Stimulated activated CD4-positive, alpha-beta T cell treated with anti-CD3 and anti-CD28 coated beads, Interleukin-2, amount 100 ng/mL, for 48 hours (primary cell): ENCODE data around the gene DSCAM.

ENCODE experiments used
- DNase-seq, 2 donors: peaks; one replicate each; pipeline ENCODE4 v3.0.0-alpha.2; 2020

DSCAM gene

DNA sequence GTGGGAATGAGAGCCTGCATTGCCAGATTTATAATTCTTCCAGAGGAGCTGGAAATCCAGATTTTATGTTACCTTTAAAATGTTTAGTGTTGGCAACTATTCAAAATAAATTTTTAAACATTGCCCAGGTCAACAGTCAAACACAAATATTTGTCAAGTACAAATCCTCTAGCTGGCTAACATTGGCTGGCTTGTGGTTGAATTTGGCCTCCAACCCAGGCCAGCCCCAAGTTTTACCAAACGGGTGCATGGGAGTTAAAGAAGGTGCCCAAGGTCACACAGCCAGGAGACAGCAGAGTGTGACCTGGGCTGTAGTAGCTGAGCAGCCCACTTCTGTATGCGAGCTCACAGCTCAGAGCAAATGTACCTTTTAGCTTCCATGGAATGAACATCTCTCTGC lies 240.6 kb downstream of the DSCAM start:
- no peak for DNase-seq

DNA sequence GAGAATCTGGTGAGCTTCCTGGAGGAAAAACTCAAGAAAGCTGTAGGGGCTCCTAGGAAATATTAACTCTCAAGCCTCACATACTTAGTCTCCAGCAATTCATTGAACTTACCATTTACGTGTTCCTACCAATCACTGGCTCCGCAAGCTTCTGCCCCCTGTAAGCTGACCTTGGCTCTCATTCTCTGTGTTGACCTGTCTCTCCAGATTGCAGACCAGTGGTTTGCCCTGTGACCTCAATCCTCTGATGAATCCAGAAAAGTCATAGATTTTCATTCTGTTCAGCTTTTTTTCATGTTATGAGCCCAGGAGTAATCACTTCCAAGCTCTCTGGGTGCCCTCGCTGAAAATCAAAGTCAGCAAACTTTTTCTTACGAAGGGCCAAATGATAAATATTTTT lies 241.9 kb downstream of the DSCAM start:
- DNase-seq = no peak

DNA sequence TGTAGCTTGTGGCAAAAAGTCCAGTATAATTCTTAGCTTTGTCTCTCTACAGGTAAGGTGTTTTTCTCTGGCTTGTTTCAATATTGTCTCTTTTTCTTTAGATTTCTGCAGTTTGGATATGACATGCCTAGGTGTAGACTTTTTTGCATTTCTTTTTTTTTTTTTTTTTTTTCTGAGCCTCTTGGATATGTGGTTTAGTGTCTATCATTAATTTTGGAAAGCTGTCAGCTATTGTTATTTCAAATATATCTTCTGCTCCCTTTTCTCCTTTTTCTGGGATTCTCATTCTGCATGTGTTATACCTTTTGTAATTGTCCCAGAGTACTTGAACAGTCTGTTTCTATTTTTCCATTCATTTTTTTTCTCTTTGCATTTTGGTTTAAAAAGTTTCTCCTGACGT lies 243.2 kb downstream of the DSCAM start:
- DNase-seq = no peak

DNA sequence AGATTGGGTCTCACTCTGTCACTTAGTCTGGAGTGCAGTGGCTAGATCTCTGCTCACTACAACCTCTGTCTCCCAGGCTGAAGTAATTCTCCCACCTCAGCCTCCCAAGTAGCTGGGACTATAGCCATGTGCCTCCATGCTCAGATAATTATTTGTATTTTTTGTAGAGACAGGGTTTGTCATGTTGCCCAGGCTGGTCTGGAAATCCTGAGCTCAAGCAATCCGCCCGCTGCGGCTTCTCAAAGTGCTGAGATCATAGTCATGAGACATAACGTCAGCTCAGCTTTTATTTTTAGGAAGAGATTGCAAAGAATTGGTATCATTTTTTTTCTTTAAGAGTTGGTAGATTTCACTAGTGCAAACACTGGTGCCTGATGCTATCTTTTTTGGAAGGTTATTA lies 244.9 kb downstream of the DSCAM start:
- no peak for DNase-seq

DNA sequence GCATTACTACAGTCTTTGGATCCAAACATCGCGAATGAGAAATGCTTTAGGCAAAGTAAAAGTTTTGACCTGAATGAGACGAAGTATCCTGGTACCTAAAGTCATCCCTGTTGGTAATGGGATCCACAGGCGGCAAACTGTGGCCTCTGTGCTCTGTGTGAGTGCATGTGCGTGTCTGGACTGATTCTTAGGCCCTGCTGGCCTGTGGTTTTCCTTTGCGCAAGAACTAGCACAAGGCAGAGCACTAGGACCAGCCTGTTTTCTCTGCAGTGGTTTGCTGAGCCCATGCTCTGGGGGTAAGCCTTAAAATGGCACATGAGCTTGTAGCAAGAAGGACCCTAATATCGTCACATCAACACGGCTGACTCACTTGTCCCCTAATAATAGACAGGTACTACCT lies 251.2 kb downstream of the DSCAM start:
- DNase-seq = no peak

DNA sequence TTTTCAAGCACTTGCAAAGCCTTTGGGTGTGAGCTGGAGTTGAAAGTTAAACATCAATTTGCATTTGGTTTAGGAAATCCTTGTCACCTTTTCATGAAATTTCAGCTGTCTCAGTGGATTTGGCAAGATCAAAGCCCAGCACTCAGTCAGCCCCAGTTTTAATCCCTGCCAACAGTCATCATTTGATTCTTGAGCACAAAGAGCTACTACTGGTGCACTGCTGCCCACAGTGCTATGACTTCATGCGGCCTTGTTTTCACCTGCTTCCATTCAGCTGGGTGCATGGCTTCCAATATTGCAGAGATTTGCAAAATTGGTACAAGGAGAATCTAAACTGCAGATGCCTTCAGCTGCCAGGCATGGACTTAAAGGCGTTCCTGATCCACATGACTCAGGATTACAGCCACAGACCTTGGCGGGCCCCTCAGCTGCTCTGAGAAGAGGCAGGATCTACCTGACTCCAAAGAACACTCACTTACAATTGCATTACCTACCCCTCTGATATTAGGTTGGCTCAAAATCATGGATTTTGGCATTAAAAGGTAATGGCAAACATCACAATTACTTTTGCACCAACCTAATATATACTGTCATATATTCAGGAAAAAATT lies 259.1 kb downstream of the DSCAM start:
- no peak for DNase-seq

DNA sequence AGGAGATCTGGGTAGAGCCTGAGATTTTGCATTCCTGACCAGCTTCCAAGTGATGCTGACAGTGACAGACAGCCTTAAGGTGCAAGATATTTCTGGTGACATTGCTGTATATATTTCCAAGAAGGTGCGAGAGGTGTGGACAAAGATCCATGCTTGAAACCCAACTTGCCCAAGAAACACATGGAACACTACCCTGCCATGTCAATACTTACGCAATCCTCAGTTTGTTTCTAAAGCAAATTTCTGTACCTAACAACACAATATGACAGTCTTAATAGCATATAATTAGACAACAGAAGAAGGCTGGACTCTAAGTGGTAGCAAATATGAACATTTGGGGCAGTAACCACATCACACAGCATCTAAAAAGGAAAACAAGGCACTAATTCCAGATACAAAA lies 260.4 kb downstream of the DSCAM start:
- no peak for DNase-seq

DNA sequence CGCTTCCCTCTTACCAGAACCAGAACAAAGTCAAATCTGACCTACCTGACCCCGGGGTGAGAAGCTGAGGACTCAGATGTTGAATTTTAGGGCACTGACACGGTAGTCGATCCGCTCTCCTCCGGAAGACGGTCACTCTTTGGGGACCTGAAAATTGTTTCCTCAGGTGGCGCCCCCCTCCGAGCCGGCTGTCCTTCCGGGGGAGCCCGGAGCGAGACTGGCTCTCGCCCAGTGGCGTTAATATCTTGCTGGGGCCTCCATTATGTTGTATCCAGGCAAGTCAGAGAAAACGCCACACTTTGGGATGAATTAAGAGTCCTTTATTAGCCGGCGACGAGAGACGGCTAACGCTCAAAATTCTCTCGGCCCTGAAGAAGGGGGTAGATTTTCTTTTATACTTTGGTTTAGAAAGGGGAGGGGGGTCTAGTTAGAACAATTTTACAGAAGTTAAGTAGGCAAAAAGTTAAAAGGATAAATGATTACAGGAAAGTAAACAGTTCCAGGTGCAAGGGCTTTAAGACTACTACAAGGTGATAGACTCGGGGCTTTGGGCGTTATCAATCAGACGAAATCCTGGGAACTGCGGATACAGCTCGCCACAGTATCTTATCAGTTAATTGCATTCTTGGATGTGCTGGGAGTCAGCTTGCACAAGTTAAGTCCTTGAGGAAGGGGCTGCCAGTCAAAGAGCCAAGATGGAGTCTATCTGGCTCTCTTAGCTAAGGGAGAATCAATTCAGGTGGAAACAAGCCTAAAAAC lies 269.5 kb downstream of the DSCAM start:
- no peak for DNase-seq

DNA sequence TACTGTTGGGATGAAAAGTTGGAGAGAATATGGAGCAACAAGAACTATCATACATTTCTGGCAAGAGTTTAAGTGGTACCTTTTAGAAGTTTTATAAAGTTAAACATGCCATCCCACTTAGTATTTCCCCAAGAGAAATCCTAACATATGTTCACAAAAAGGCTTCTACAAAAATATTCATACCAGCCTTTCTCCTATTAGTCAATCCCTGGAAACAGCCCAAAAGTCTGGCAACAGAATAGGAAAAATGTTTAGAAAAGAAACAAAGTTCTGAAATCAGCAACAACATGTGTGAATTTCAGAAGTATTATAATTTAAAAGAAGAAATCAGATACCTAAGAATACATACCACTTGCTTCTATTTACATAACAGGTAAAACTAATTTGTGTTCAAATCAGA lies 271.0 kb downstream of the DSCAM start:
- DNase-seq = no peak

DNA sequence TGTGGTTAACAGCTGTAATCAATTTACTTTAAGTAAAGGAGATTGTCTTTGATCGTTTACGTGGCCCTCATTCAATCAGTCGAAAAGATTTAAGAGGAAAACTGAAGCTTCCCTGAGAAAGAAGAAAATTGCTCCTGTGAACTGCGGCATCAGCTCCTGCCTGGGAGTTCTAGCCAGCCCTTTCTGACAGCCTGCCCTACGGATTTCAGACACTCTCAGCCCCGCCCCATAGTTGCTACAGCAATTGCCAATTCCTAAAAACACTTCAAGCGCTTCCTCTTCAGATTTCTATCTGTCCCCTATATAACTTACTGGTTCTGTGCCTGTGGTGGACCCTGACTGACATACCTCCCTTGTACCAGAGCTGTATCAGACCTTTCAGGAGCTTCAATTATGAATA lies 277.6 kb downstream of the DSCAM start:
- DNase-seq = no peak

DNA sequence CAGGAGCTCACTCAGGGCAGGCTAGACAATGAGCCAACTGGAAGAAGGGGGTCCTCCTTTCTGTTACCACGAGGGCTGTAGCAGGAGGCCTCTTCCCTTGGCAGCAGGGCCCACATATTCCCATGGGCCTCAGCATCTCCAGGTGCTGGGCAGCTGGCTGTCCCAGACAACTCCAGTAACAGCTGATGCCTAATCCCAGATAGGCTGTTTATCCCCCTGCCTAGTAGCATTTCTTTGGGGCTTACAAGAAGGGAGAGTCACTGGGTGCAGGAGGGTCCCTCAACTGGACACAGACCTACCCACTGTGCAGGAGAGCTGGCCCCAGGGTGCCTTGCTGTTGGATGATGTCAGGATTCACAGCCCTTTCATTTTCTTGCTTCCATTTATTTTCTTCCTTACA lies 278.2 kb downstream of the DSCAM start:
- DNase-seq = no peak

DNA sequence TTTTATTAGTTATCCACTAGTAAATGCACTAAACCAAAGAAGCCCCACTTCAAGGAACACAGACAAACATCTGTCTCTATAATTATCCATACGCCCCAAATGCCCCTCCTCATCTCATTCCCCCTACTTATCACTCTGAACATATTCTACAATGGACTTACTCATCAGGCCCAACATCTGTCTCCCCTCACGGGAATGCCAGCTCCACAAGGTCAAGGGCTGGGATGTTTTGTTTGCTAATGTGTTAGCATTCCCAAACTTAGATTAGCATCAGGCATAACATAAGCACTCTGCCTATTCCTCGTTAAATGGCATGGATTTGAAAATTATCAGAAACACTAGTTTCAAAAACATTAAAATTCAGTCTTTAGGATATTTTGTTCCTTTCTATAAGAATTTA lies 279.5 kb downstream of the DSCAM start:
- no peak for DNase-seq

DNA sequence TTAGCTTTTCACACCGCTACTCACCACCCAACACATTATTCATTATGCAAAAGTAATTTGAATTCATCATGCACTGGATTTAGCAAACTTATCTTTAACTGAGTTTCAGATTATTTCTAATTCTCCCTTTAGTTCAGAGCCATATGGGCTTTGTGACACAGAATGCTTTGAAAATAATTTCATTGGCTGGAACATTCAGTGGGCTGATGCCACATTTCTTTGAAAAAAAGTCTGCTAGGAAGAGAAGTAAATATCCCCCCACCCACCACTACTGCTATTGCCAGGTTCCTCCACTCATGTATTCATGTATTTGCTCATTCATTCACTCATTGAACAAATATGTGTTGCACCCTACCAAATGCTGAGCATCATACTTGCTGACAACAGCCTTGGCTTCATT lies 280.5 kb downstream of the DSCAM start:
- DNase-seq = no peak

DNA sequence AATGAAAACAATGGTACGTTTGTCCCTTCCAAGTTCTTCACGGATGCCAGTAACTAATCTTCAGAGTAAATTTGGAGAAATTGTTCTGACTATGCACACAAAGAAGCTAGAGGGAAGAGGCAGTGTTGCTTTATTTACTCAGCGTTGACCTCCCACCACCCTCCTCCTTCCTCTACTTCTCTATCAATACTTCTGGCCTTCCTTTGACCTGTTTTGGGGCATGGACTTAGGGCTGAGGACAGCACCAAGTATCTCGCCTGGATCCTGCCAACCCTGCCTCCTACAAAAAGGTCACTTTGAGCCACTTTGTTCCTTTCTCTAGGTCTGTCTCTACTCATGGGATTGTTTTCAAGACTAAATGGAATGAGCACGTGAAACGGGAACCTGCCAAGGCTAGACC lies 282.6 kb downstream of the DSCAM start:
- no peak for DNase-seq

DNA sequence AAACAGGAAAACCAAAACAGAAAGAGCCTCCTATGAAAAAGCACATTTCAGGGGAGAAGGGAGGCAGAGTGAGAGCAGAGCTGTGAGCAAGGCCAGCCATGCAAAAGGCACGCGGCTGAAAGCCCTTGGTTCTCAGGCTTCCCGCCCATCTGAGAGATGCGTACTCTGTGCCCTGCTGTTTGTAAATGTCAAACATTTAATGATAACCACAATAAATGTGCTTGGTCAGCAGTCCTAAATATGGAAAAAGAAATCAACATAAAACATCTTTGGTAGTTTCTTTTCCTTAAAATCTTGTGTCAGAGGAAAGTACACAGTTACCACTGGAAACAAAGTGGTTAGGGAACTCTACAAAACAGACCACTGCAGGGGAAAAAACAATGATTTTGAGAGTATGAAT lies 283.1 kb downstream of the DSCAM start:
- no peak for DNase-seq

DNA sequence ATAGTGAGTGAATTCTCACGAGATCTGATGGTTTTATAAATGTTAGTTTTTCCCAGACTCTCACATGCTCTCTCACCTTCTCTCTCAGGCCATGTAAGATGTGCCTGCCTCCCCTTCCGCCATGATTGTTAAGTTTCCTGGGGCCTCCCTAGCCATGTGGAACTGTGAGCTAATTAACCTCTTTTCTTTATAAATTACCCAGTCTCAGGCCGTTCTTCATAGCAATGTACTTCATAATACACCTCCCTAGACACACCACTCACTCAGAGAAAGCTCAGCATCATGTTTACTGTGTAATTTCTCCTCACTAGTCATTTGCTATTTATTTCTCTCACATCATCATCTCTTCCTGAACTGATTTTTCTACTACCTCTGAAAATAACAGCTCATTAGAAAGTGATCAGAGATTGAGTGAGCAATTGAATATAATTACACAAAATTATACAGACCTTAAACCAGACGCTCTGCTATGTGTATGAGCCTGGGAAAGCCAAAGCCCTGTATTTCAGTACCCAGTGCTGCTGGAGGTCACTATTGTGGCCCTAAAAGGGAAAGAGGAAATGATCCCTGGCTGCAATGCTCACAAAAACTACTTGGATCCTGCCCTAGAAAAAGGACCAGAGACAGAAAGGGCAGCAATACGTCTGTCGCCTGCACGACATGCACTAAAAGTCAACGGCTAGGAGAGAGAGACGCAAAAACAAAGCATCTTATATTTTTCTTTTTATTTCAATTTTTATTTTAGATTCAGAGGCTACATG lies 284.5 kb downstream of the DSCAM start:
- no peak for DNase-seq

DNA sequence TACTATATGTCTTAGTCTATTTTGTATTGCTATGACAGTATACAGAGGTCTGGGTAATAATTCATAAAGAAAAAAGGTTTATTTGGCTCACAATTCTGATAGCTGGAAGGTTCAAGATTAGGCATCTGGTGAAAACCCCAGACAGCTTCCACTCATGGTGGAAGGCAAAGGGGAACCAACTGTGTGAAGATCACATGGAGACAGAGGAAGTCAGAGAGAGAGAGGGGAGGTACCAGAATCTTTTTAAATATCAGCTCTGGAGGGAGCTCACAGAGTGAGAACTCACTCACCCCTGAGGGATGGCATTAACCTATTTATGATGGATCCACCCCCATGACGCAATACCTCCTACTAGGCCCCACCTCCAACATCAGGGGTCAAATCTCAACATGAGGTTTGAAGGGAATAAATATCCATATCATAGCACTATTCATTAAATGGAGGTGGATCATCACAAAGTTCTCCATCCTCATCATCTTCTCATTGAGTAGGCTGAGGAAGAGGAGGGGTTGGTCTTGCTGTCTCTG lies 290.5 kb downstream of the DSCAM start:
- DNase-seq = no peak

DNA sequence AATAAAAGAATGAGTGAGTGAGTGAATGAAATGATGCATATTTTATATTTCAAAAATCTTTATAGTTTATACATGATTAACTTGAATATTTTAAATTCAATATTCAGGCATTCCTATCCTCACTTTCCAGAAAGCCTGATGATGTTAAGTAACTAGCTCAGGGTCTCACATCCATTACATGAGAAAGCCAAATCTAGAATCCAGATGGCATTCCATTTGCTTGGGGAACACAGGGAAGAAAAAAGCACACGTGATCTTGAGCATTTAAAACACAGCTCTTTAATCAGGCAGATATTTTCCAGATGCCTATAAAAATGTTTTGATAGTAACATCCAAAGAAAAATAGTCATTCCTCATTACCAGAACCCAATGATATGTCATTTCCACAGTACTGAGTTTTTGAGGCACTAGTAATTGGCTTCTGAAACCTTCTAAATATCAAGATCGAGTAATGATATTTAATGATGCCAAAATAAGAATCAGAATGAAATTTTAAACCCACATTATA lies 291.9 kb downstream of the DSCAM start:
- no peak for DNase-seq

DNA sequence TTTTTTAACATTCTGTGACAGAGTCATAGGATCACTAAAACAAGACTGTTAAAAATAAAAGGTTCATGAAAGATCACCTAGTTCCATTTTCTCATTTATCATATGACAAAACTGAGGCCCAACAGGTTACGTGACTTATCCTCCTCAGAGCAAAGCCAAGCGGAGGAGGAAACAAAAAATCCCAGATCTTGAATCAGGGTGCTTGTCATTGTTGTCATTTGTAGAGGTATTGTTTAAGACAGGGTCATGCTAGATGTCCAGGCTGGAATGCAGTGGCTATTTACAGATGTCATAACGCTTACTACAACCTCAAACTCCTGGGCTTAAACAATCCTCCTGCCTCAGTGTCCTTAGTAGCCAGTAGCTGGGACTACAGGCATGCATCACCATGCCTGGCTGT lies 293.2 kb downstream of the DSCAM start:
- DNase-seq = no peak

DNA sequence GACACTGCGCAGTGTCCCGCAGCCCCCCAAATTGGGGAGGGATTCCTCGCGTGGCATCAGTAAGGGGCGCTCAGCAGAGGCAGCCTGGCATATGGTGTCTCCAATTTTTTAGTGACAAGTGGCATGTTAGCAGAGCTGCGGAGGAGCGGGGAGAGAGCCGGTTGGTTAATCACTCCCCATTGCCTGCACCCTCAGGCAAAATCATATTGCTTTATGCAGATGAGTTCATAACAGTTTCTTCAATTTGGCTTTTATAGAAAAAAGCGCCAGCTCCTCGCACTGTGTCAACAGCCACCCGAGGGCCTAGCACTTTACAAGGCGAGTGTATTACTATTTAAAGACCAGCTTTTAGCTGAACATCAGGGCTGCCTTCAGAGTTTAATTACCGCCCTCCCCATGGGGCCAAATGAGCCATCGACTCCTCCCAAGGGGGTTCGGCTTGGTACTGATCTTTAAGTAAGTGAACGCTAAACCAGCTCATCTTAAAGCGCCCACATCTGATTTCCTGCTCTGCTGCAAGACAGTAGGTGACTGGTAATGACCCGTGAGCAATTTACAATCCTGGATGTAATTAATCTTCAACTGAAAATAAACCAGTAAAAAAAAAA lies 298.9 kb downstream of the DSCAM start:
- no peak for DNase-seq

DNA sequence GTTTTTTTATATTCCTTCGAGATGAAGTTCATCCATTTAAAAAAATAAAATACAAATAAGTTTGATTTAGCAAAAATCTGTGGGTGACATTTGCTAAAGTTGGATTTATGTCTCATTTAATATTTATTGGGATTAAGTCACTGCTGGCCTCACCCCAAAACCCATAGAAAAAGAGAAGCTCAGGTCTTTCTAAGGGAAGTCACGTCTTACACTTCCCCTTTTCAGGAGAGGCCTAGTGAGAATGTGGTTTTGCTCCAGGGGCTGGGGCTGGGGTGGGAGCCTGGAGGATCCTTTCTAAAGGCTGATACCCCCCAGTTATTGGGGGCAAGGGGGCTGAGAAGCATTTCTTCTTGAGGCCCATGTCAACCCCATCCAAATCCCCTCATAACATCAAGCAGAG lies 300.3 kb downstream of the DSCAM start:
- no peak for DNase-seq

DNA sequence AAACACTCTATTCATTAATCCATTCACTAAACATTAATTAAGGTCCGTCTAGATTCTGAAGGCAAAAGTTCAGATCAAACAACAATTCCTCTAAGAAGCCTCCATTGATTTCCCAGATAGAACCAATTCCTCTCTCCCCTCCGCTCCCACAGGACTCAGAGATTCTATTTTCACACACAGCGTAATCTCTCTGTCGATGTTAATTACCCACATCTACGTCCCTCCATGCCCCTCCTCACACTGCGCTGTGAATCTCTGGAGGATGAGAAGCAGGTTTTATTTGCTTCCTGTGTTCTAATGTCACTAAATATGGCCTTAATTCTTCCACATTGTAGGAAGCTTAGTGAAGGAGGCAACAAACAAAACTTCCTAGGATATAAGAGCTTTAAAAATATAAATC lies 306.7 kb downstream of the DSCAM start:
- DNase-seq = no peak

DNA sequence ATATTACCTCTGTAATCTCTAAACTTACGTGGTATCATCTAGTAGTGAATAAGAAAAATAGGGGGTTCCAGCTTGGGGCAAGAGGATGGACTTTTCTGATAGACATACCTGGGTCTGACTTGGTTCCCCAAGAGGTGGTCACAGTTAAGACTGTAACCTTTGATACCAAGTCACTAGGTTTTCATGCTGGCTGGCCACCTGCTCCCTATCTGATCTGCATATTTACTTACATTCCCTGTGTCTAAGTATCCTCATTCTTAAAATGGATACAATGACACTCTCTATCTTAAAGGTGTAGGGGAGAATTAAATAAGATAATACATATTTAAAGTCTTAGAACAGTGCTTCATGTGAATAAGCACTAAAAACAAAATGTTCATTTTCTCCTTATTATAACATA lies 312.1 kb downstream of the DSCAM start:
- no peak for DNase-seq
